Ectodermal cell (in vitro differentiated cells): ENCODE results near the gene KLHL40.

Experiments used
- H3K27ac ChIP-seq: 2 replicates; pipeline ENCODE4 v1.7.0; 2013; ENCODE audit warnings: mild to moderate bottlenecking, low read depth, low read length; ENCODE audit not compliant: insufficient read depth, poor library complexity, severe bottlenecking
- H3K27me3 ChIP-seq: 2 replicates; pipeline ENCODE4 v1.7.0; 2013; ENCODE audit warnings: mild to moderate bottlenecking, low read length; ENCODE audit not compliant: insufficient read depth, control insufficient read depth, poor library complexity, severe bottlenecking
- H3K36me3 ChIP-seq: one replicate; pipeline ENCODE4 v1.7.0; 2013; ENCODE audit warnings: low read length; ENCODE audit not compliant: control insufficient read depth, insufficient read depth
- H3K4me1 ChIP-seq: one replicate; pipeline ENCODE4 v1.7.0; 2013; ENCODE audit warnings: low read length; ENCODE audit not compliant: control insufficient read depth, insufficient read depth
- H3K4me3 ChIP-seq: 2 replicates; pipeline ENCODE4 v1.7.0; 2013; ENCODE audit warnings: low read depth, low read length, control low read depth; ENCODE audit not compliant: insufficient read depth
- H3K9me3 ChIP-seq: 2 replicates; pipeline ENCODE4 v1.7.0; 2013; ENCODE audit warnings: mild to moderate bottlenecking, low read length, moderate library complexity; ENCODE audit not compliant: control insufficient read depth
- WGBS, 2 experiments: methylation state at CpG; one replicate each; pipeline ENCODE4 v1.1.7; 2013; ENCODE audit warnings: missing lambda C conversion rate in 2 of 2; 5-methylcytosine and 5-hydroxymethylcytosine counted together

Gene KLHL40

GRCh38 chr3:42656680-42657610, 28.4 kb upstream of the KLHL40 start:
- Histone ChIP-seq H3K27ac (no peak overlapping the region), H3K27me3 (no peaks in the 10 kb centered on the region), H3K4me1 (peaks cover 22% of the 10 kb centered on the region), H3K4me3 (no peak overlapping the region), H3K36me3 (no peaks in the 10 kb centered on the region), H3K9me3 (no peaks in the 10 kb centered on the region)
- 94 to 95% methylated on average over 9 of the region's 9 CpGs for WGBS, 2 experiments

GRCh38 chr3:42657675-42658074, 27.7 kb upstream of the KLHL40 start:
- Histone ChIP-seq H3K4me3 (no peak overlapping the region), H3K36me3 (no peaks in the 10 kb centered on the region), H3K4me1 (peaks cover 22% of the 10 kb centered on the region), H3K27me3 (no peaks in the 10 kb centered on the region), H3K27ac (no peak overlapping the region), H3K9me3 (no peaks in the 10 kb centered on the region)
- 82 to 86% methylated on average over 4 of the region's 4 CpGs for WGBS, 2 experiments

GRCh38 chr3:42658091-42658770, 27.1 kb upstream of the KLHL40 start:
- Histone ChIP-seq H3K27ac (no peak overlapping the region), H3K27me3 (no peaks in the 10 kb centered on the region), H3K9me3 (no peaks in the 10 kb centered on the region), H3K36me3 (no peaks in the 10 kb centered on the region), H3K4me1 (peaks cover 19% of the 10 kb centered on the region), H3K4me3 (no peak overlapping the region)
- 94 to 95% methylated on average over 34 of the region's 34 CpGs for WGBS, 2 experiments

DNA sequence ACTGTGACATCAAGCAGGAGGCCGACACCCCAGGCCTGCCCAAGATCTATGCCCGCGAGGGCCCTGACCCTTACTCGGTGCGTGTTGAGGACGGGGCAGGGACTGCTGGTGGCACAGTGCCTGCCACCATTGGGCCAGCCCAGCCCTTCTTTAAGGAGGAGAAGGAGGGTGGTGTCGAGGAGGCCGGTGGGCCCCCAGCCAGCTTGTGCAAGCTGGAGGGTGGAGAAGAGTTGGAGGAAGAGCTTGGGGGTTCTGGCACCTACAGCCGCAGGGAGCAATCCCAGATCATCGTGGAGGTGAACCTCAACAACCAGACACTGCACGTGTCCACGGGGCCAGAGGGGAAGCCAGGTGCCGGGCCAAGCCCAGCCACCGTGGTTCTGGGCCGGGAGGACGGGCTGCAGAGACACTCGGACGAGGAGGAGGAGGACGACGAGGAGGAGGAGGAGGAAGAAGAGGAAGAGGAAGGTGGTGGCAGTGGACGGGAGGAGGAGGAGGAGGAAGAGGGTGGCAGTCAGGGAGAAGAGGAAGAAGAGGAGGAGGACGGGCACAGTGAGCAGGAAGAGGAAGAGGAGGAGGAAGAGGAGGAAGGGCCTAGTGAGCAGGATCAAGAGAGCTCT, 26.5 kb upstream of the KLHL40 start:
- Histone ChIP-seq H3K4me3 (no peak overlapping the region), H3K36me3 (no peaks in the 10 kb centered on the region), H3K27ac (no peak overlapping the region), H3K4me1 (peaks cover 12% of the 10 kb centered on the region), H3K27me3 (no peaks in the 10 kb centered on the region), H3K9me3 (no peaks in the 10 kb centered on the region)
- 95 to 96% methylated on average over 22 of the region's 22 CpGs for WGBS, 2 experiments

GRCh38 chr3:42659451-42660130, 25.7 kb upstream of the KLHL40 start:
- Histone ChIP-seq H3K36me3 (no peaks in the 10 kb centered on the region), H3K4me1 (peaks cover 11% of the 10 kb centered on the region), H3K27ac (no peak overlapping the region), H3K9me3 (no peaks in the 10 kb centered on the region), H3K4me3 (no peak overlapping the region), H3K27me3 (no peaks in the 10 kb centered on the region)
- WGBS, 2 experiments = 93% methylated on average over 25 of the region's 25 CpGs

DNA sequence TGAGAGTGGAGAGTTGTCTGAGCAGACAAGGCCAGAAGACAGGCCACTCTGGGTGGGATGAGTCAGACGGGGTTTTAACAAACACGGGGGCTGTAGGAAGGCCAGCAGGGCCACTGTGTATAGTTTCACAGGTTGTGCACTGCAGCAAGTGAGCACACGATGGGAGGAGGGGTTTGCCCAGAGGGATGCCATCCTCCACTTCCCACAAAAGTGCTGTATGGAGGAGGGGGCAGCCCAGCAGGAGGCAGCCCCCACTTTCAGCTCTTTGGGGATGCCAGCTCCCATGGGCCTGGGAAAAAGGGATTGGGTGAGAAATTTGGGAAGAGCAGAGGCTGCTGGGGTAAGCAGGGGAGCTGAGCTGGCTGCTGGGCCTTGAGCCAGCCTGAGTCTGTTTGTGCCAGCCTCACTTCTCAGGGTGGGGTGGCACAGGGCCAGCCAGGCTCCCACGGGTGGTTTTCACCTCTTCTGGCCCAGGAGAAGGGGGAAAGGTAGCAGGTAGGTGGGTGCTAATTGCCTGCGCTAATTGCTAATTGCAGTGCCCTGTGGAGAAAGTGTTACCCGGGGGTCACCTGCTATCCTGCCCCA, 25.1 kb upstream of the KLHL40 start:
- H3K36me3 ChIP-seq = no peaks in the 10 kb centered on the region
- H3K27ac ChIP-seq = no peak overlapping the region
- no peaks in the 10 kb centered on the region for H3K27me3 ChIP-seq
- 89 to 91% methylated on average over 6 of the region's 6 CpGs for WGBS, 2 experiments
- H3K4me1 ChIP-seq = peaks cover 7% of the 10 kb centered on the region
- no peak overlapping the region for H3K4me3 ChIP-seq
- H3K9me3 ChIP-seq = no peaks in the 10 kb centered on the region

DNA sequence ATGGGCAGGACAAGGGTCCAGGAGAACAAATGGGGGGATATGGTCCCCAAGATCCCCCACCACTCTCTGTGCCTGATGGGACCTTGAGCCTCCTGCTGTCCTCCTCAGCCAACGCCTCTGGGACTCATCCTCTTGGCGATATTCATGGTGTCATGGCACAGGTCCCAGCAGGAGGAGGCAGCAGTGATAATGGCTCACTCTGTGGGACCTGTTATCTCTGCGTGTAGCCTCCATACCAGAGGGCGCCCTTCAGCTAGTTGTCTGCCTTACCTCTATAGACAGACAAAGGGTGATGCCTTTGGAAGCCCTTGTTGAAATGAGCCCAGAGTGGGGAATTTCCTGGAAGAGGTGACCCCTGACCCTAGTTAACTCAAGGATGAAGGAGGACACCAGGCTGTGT, 24.4 kb upstream of the KLHL40 start:
- Histone ChIP-seq H3K27ac (no peak overlapping the region), H3K4me1 (no peaks in the 10 kb centered on the region), H3K9me3 (no peaks in the 10 kb centered on the region), H3K27me3 (no peaks in the 10 kb centered on the region), H3K36me3 (no peaks in the 10 kb centered on the region), H3K4me3 (no peak overlapping the region)
- WGBS, 2 experiments = 76 to 77% methylated on average over 4 of the region's 4 CpGs

DNA sequence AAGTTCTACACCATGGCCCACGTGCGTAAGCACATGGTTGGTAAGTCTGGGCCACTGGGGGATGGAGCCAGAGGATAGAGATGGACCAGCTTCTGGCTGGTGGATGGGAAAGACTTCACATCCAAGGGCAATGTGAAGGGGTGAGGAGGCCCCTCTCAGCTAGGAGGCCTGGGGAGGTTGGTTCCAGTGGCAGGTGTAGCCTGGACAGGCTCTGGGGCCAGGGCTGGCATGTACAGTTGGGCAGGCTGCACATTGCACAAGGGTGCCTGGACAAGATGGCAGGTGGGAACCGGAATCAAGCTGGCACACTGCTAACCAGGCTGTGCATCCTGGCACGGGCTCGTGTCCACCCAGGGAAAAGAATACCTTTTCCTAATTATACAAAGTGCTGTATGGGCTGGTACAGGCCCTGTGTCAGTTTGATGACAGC, 23.7 kb upstream of the KLHL40 start:
- WGBS, 2 experiments = 97 to 99% methylated on average over 5 of the region's 5 CpGs
- no peaks in the 10 kb centered on the region for H3K36me3 ChIP-seq
- no peaks in the 10 kb centered on the region for H3K9me3 ChIP-seq

DNA sequence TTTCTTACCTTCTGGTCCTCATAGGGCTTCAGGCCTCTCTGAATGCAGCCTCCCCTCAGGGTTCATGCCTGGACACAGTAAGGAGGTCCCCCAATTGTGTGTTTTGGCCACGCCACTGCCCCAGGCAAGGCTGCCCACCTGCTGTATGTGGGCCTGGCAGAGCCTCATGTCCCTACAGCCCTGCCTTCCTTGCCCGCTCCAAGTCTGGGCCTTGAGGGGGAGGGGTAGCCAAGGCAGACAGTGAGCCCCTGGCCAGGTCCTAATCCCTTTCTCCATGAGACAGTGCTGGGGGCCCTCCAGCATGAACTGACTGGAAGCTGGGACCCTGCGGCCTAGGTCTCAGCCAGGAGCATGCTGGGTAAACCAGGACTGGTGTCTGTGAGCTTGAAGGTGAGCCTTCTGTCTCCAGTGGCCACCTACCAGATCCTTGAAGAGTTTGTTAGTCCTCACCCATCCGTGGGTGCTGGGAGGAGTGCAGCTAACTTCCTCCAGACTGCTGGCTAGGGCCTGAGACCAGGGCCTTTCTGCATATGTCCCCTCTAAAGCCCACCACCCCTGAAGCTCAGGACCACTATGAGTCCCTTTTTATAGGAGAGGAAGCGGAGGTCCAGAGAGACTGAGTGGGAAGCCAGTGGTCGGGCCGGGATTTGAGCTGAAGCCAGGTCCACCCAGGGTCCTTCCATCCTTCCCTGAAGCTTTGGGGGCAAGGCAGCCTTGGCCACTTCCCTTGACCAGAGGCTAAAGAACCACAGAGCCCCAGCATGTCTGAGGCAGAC, 23.1 kb upstream of the KLHL40 start:
- H3K4me1 ChIP-seq = no peaks in the 10 kb centered on the region
- 93 to 97% methylated on average over 7 of the region's 7 CpGs for WGBS, 2 experiments
- no peak overlapping the region for H3K4me3 ChIP-seq
- H3K27me3 ChIP-seq = no peaks in the 10 kb centered on the region
- H3K9me3 ChIP-seq = no peaks in the 10 kb centered on the region
- no peaks in the 10 kb centered on the region for H3K36me3 ChIP-seq
- no peak overlapping the region for H3K27ac ChIP-seq

More for the DNA sequence above, 23.7 kb upstream of the KLHL40 start:
- Histone ChIP-seq H3K27ac (no peak overlapping the region), H3K4me3 (no peak overlapping the region), H3K4me1 (no peaks in the 10 kb centered on the region), H3K27me3 (no peaks in the 10 kb centered on the region)
